Lower lobe of right lung (tissue), 2 donors: ENCODE measurements around the gene PDAP1. TPM values are rescaled to one million over a fixed set of nuclear protein-coding genes. Genes with fewer than 3 reads are reported as not detected.
A peak's percentile ranks its signal among the peaks of the same experiment; 100 is the strongest.
"Not testable (repeated sequence)": the region's sequence is repeated elsewhere in the genome, so short reads cannot be mapped to it uniquely, and the experiment has no call there.

Experiments
- ATAC-seq, 2 donors: fragments of 200-7000 bp; cut with Tn5 transposase; one replicate each; pipeline ENCODE4 v1.9.1; 2020 to 2022; ENCODE audit warnings: mild to moderate bottlenecking in 2 of 2, moderate library complexity in 2 of 2
- DNase-seq: peaks from one replicate; pipeline ENCODE4 v3.0.0-alpha.2; 2020
- H3K27ac ChIP-seq: fragments of 200-600 bp; one replicate; pipeline ENCODE4 v1.8.0; 2022
- H3K27me3 ChIP-seq: fragments of 200-600 bp; one replicate; pipeline ENCODE4 v1.8.0; 2022; ENCODE audit warnings: low read depth
- H3K36me3 ChIP-seq: fragments of 200-600 bp; one replicate; pipeline ENCODE4 v1.8.0; 2022; ENCODE audit warnings: mild to moderate bottlenecking
- H3K4me1 ChIP-seq: fragments of 200-600 bp; one replicate; pipeline ENCODE4 v1.8.0; 2022
- H3K4me3 ChIP-seq: fragments of 200-600 bp; one replicate; pipeline ENCODE4 v1.8.0; 2022; ENCODE audit warnings: mild to moderate bottlenecking
- H3K9me3 ChIP-seq: fragments of 200-600 bp; one replicate; pipeline ENCODE4 v1.8.0; 2022
- intact Hi-C: fragments of 100-400 bp; cut with DNase I; formaldehyde crosslinking; loops from one replicate; pipeline ENCODE4 v1.11.0; 2022
- total RNA-seq: library from RNA; stranded (reverse); fragmentation: NEBNext Ultra II Directional; extraction: Animal tissue kit (Norgen Biotek cat#: 25700); gene quantifications from one replicate; pipeline ENCODE4 v1.2.1, GENCODE V29; 2021
- TF ChIP-seq, protein P1 (sequence below): fragments of 200-600 bp; IDR thresholded peaks from one replicate; pipeline ENCODE4 v1.8.0; 2022; ENCODE audit warnings: antibody characterized with exemption, mild to moderate bottlenecking
- donor health status: DM: no; HTN: yes; CAD: no; lungs with severe emphysema.

The PDAP1 gene
- total RNA-seq, 1 donor from 2014 or later, result 61.6 TPM

GRCh38 chr7:99387912-99388311, 20.5 kb downstream of the PDAP1 start:
- no peaks in the 10 kb centered on the region for H3K27me3 ChIP-seq
- no peaks in the 10 kb centered on the region for H3K9me3 ChIP-seq
- peaks cover 83% of the 10 kb centered on the region for H3K36me3 ChIP-seq
- intact Hi-C loops, result no loop called here
- H3K27ac ChIP-seq, result no peak overlapping the region
- ATAC-seq, result no peak
- TF ChIP-seq, protein P1, sequence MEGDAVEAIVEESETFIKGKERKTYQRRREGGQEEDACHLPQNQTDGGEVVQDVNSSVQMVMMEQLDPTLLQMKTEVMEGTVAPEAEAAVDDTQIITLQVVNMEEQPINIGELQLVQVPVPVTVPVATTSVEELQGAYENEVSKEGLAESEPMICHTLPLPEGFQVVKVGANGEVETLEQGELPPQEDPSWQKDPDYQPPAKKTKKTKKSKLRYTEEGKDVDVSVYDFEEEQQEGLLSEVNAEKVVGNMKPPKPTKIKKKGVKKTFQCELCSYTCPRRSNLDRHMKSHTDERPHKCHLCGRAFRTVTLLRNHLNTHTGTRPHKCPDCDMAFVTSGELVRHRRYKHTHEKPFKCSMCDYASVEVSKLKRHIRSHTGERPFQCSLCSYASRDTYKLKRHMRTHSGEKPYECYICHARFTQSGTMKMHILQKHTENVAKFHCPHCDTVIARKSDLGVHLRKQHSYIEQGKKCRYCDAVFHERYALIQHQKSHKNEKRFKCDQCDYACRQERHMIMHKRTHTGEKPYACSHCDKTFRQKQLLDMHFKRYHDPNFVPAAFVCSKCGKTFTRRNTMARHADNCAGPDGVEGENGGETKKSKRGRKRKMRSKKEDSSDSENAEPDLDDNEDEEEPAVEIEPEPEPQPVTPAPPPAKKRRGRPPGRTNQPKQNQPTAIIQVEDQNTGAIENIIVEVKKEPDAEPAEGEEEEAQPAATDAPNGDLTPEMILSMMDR, result no peak
- no peak overlapping the region for H3K4me3 ChIP-seq
- no peak for DNase-seq
- peaks cover 28% of the 10 kb centered on the region for H3K4me1 ChIP-seq

DNA sequence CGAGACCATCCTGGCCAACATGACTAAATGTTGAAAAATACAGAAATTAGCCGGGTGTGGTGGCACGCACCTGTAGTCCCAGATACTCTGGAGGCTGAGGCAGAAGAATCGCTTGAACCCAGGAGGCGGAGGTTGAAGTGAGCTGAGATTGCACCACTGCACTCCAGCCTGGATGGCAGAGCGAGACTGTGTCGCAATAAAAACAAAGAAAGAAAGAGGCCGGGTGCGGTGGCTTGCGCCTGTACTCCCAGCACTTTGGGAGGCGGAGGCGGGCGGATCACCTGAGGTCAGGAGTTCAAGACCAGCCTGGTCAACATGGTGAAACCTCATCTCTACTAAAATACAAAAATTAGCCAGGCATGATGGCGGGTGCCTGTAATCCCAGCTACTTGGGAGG, 21.2 kb downstream of the PDAP1 start:
- H3K27ac ChIP-seq, H3K4me3 ChIP-seq, intact Hi-C loops, H3K27me3 ChIP-seq, ATAC-seq, H3K9me3 ChIP-seq, DNase-seq: not testable (repeated sequence)
- H3K36me3 ChIP-seq, result peaks cover 82% of the 10 kb centered on the region
- peaks cover 22% of the 10 kb centered on the region for H3K4me1 ChIP-seq

DNA sequence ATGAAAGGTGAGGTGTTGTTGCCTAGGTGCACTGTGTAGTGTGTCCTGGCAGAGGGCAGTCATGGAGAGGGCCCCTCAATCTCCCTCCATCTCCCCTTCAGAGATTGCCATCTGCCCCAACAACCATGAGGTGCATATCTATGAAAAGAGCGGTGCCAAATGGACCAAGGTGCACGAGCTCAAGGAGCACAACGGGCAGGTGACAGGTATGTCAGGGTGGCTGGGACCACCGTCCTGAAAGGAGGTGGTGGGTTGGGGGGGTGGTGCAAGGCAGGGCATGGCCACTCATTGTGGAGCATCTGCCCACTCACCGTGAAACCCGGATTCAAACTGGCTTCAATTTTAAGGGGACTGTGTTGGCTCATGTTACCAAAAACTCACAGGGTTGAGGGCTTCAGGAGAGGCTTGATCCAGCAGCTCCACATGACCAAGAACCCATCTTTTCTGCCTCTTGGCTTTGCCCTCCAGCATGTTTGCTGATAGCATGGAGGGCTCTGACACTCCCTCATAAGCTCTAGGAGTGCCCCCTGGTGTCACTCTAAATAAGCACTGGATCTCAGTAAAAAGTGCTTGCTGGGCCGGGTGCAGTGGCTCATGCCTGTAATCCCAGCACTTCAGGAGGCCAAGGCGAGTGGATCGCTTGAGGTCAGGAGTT, 21.7 kb downstream of the PDAP1 start:
- intact Hi-C loops, result no loop called here
- Histone ChIP-seq H3K27me3 (no peaks in the 10 kb centered on the region), H3K36me3 (peaks cover 80% of the 10 kb centered on the region), H3K27ac (no peak overlapping the region), H3K4me1 (peaks cover 21% of the 10 kb centered on the region), H3K4me3 (no peak overlapping the region), H3K9me3 (no peaks in the 10 kb centered on the region)
- TF ChIP-seq, protein P1, result peak; percentile 30
- ATAC-seq (peak; percentile 40 to 50), DNase-seq (no peak)

GRCh38 chr7:99385564-99385963, 22.8 kb downstream of the PDAP1 start:
- Histone ChIP-seq H3K27me3 (no peaks in the 10 kb centered on the region), H3K4me1 (peaks cover 32% of the 10 kb centered on the region), H3K9me3 (no peaks in the 10 kb centered on the region), H3K27ac (peak overlapping the region; percentile 24), H3K4me3 (no peak overlapping the region), H3K36me3 (peaks cover 75% of the 10 kb centered on the region)
- intact Hi-C loops, result no loop called here
- TF ChIP-seq, protein P1, result no peak
- DNase-seq (no peak), ATAC-seq (no peak)

DNA sequence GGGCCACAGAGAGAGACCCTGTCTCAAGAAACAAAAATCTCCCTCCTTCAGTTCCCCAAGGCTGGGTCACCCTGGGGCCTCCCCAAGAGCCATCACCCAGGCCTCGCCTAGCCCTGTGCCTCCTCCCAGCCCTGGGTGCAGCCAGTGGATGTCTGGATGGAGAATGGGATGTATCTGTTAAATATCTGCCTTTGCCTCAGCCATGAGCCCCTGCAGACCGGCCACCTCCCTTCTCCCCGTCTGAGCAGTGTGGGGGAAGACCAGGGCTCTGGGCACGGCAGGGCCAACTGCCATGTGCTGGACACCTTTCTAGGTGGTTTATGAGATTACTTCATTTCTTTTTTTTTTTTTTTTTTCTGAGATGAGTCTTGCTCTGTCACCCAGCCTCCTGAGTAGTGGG, 23.9 kb downstream of the PDAP1 start:
- no peaks in the 10 kb centered on the region for H3K27me3 ChIP-seq
- H3K27ac ChIP-seq, result no peak overlapping the region
- no peak overlapping the region for H3K4me3 ChIP-seq
- TF ChIP-seq, protein P1, result no peak
- H3K4me1 ChIP-seq, result peaks cover 43% of the 10 kb centered on the region
- peaks cover 65% of the 10 kb centered on the region for H3K36me3 ChIP-seq
- intact Hi-C loops, result no loop called here
- ATAC-seq (no peak), DNase-seq (no peak)
- no peaks in the 10 kb centered on the region for H3K9me3 ChIP-seq

DNA sequence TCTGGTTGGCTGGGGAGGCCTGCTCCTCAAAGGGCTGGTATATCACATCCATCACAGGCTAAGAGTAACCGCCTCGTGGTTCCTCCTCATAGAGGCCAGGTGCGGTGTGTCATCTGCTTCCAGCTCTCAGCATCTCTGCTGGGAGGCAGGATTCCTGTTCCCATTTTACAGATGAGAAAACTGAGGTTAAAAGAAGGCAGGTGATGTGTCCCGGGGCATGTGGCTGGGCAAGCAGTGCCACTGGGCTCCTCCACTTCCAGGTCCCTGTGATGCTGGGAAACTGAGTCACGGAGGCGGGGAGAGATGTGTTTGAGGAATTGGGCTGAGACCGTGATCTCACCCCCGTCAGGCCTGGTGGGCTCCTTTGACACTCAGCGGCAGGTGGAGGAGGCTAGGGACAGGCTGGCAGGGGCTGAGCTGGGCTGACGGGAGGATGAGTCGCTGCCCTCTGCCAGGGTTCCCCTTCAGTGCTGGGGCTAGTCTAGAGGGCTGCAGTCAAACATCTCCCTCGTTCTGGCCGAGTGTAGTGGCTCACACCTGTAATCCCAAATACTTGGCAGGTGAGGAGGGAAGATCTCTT, 24.5 kb downstream of the PDAP1 start:
- H3K4me1 ChIP-seq, result peaks cover 49% of the 10 kb centered on the region
- ATAC-seq, result no peak
- no peak overlapping the region for H3K27ac ChIP-seq
- no peak overlapping the region for H3K4me3 ChIP-seq
- intact Hi-C loops, result no loop called here
- peaks cover 58% of the 10 kb centered on the region for H3K36me3 ChIP-seq
- TF ChIP-seq, protein P1, result no peak
- DNase-seq, result no peak
- no peaks in the 10 kb centered on the region for H3K9me3 ChIP-seq
- no peaks in the 10 kb centered on the region for H3K27me3 ChIP-seq
